Measurements from ENCODE around the gene SLC38A4. TPM values are rescaled to one million over a fixed set of nuclear protein-coding genes. Genes with fewer than 3 reads are reported as not detected.

Gene SLC38A4
- total and polyA plus RNA-seq, 2 donors (not counting 1 experiment from before 2014, with no cell fraction given) = not detected

DNA sequence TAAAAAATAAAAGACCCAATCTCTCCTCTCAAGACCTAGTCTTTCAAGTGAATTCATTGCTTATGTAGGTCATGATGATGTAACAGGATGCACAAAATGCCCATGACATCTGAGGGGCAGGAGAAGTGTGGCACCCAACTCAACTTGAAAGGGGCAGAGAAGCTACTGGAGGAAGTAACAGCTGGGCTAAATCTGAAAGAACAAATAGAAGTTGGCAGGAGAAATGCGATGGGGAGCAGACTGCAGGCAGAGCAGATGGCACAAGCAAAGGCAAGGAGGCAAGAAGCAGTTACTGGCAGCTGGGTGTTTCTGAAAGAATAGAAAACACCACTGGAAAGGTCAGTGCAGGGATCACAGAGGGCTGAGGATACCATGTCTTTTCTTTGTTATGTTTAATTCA is 14.6 kb downstream of the SLC38A4 start:
- intact Hi-C loops (cut with micrococcal nuclease) = no loop called here
- Histone ChIP-seq H3K36me3 (replicated peaks in 1 of 2; ENCODE audit: control extremely low read depth in 1 of 2, control insufficient read depth in 1 of 2, extremely low read depth in 1 of 2, insufficient read depth in 2 of 2, low read length in 1 of 2) (no peaks in the 10 kb centered on the region), H4K20me1 (ENCODE audit: control insufficient read depth, insufficient read depth, low read length, poor library complexity, severe bottlenecking) (no peaks in the 10 kb centered on the region), H3K27ac (ENCODE audit: low read length in 2 of 2) (no peak overlapping the region), H3K27me3 (replicated peaks in 1 of 4; ENCODE audit: control extremely low read depth in 1 of 4, control insufficient read depth in 3 of 4, insufficient read depth in 4 of 4, low read length in 3 of 4) (no peaks in the 10 kb centered on the region), H3K9me3 (ENCODE audit: control extremely low read depth in 1 of 3, control insufficient read depth in 2 of 3, insufficient read depth in 1 of 3, low read length in 2 of 3) (peaks cover 0 to 2% (median 0%) of the 10 kb centered on the region in 3 donors), H3K79me2 (ENCODE audit: control insufficient read depth, insufficient read depth, low read length) (no peaks in the 10 kb centered on the region), H3K4me3 (ENCODE audit: control extremely low read depth in 1 of 5, extremely low read depth in 1 of 5, insufficient read depth in 1 of 5, low read depth in 2 of 5, low read length in 4 of 5) (no peak overlapping the region), H2AFZ (ENCODE audit: insufficient read depth, low read depth, low read length, poor library complexity, severe bottlenecking) (no peak overlapping the region), H3K4me1 (ENCODE audit: control insufficient read depth in 2 of 2, insufficient read depth in 2 of 2, low read length in 2 of 2) (no peaks in the 10 kb centered on the region), H3K9ac (ENCODE audit: low read length) (no peak overlapping the region), H3K4me2 (replicated peaks; ENCODE audit: low read depth, low read length, poor library complexity, severe bottlenecking) (no peak overlapping the region)
- WGBS (ENCODE audit: insufficient coverage) = 100% methylated on average over 1 of the region's 1 CpG
- Mint-ChIP-seq H3K9me3 (ENCODE audit: insufficient read depth) (no peaks in the 10 kb centered on the region), H3K27me3 (peaks cover 23% of the 10 kb centered on the region), H3K27ac (no peak overlapping the region), H3K4me3 (no peak overlapping the region), H3K4me1 (no peaks in the 10 kb centered on the region)
- ChIA-PET POLR2A (no interaction called here), CTCF (no interaction called here)
- no peak for ATAC-seq (ENCODE audit: low read depth)
- DNase-seq = no peak
- TF ChIP-seq, protein P1, sequence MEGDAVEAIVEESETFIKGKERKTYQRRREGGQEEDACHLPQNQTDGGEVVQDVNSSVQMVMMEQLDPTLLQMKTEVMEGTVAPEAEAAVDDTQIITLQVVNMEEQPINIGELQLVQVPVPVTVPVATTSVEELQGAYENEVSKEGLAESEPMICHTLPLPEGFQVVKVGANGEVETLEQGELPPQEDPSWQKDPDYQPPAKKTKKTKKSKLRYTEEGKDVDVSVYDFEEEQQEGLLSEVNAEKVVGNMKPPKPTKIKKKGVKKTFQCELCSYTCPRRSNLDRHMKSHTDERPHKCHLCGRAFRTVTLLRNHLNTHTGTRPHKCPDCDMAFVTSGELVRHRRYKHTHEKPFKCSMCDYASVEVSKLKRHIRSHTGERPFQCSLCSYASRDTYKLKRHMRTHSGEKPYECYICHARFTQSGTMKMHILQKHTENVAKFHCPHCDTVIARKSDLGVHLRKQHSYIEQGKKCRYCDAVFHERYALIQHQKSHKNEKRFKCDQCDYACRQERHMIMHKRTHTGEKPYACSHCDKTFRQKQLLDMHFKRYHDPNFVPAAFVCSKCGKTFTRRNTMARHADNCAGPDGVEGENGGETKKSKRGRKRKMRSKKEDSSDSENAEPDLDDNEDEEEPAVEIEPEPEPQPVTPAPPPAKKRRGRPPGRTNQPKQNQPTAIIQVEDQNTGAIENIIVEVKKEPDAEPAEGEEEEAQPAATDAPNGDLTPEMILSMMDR (IDR thresholded peaks at IDR 0.05) = no peak
- no peak for TF ChIP-seq EZH2 (IDR thresholded peaks at IDR 0.05; ENCODE audit: borderline replicate concordance, insufficient read depth, low read depth, low read length, poor library complexity, severe bottlenecking)

DNA sequence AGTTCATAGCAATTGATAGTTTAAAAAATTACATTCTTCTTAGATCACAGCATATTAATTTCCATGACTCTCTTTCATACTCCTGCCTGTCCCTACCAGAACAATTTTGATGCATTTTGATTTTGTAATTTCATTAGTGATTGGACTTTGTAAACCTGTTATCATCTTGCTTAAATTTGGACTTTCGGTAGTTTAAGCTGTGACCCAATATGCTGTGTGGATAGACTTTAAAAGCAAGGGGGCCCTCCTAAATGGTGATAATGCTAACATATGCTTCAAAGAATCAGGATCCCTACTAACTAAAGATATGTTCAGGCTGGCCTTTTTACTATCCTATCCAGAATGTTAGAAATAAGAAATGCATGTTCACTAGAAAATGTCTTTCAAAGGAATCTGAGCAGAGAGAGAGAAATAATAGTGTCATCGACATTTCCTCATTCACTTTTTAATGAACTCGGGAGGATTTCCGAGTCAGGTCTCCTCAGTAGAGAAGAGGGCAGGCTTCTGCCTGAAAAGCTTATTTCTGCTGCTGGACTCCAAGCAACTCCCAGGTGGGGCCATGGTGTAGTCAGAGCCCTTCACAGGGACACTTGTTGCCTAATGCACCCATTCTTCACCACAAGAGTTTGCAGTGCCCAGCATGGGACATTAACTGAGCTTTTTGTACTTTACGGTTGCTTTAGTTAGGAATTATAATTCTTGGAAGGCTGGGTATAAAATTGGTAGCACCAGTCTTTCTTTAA is 16.7 kb downstream of the SLC38A4 start:
- Histone ChIP-seq H3K4me1 (ENCODE audit: control insufficient read depth in 2 of 2, insufficient read depth in 2 of 2, low read length in 2 of 2) (no peaks in the 10 kb centered on the region), H3K9me3 (ENCODE audit: control extremely low read depth in 1 of 3, control insufficient read depth in 2 of 3, insufficient read depth in 1 of 3, low read length in 2 of 3) (peaks cover 0 to 2% (median 0%) of the 10 kb centered on the region in 3 donors), H3K27ac (ENCODE audit: low read length in 2 of 2) (no peak overlapping the region), H3K4me3 (ENCODE audit: control extremely low read depth in 1 of 5, extremely low read depth in 1 of 5, insufficient read depth in 1 of 5, low read depth in 2 of 5, low read length in 4 of 5) (no peak overlapping the region), H3K27me3 (replicated peaks in 1 of 4; ENCODE audit: control extremely low read depth in 1 of 4, control insufficient read depth in 3 of 4, insufficient read depth in 4 of 4, low read length in 3 of 4) (no peaks in the 10 kb centered on the region), H3K36me3 (replicated peaks in 1 of 2; ENCODE audit: control extremely low read depth in 1 of 2, control insufficient read depth in 1 of 2, extremely low read depth in 1 of 2, insufficient read depth in 2 of 2, low read length in 1 of 2) (no peaks in the 10 kb centered on the region), H3K79me2 (ENCODE audit: control insufficient read depth, insufficient read depth, low read length) (no peaks in the 10 kb centered on the region), H4K20me1 (ENCODE audit: control insufficient read depth, insufficient read depth, low read length, poor library complexity, severe bottlenecking) (no peaks in the 10 kb centered on the region), H2AFZ (ENCODE audit: insufficient read depth, low read depth, low read length, poor library complexity, severe bottlenecking) (no peak overlapping the region), H3K4me2 (replicated peaks; ENCODE audit: low read depth, low read length, poor library complexity, severe bottlenecking) (no peak overlapping the region), H3K9ac (ENCODE audit: low read length) (no peak overlapping the region)
- ChIA-PET CTCF (no interaction called here), POLR2A (no interaction called here)
- ATAC-seq (ENCODE audit: low read depth) = no peak
- DNase-seq = no peak
- no peaks in the 10 kb centered on the region for H3K9me3 Mint-ChIP-seq (ENCODE audit: insufficient read depth)
- 100% methylated on average over 2 of the region's 5 CpGs for WGBS (ENCODE audit: insufficient coverage)
- no peak overlapping the region for H3K27ac Mint-ChIP-seq
- H3K4me3 Mint-ChIP-seq = no peak overlapping the region
- TF ChIP-seq, protein P1 (IDR thresholded peaks at IDR 0.05) = no peak
- no peak for TF ChIP-seq EZH2 (IDR thresholded peaks at IDR 0.05; ENCODE audit: borderline replicate concordance, insufficient read depth, low read depth, low read length, poor library complexity, severe bottlenecking)
- no peaks in the 10 kb centered on the region for H3K4me1 Mint-ChIP-seq
- peaks cover 15% of the 10 kb centered on the region for H3K27me3 Mint-ChIP-seq
- intact Hi-C loops (cut with micrococcal nuclease) = no loop called here

Data from B cell (primary cell).